ENCODE data around the gene RCAN1. TPM values are rescaled to one million over a fixed set of nuclear protein-coding genes. Genes with fewer than 3 reads are reported as not detected.
A peak's percentile ranks its signal among the peaks of the same experiment; 100 is the strongest.

RCAN1 gene
- total and polyA plus RNA-seq, 2 of the 8 experiments (the other 6 are each of a cell fraction or from before 2014, with no cell fraction given): 1.7 to 6.4 TPM

DNA sequence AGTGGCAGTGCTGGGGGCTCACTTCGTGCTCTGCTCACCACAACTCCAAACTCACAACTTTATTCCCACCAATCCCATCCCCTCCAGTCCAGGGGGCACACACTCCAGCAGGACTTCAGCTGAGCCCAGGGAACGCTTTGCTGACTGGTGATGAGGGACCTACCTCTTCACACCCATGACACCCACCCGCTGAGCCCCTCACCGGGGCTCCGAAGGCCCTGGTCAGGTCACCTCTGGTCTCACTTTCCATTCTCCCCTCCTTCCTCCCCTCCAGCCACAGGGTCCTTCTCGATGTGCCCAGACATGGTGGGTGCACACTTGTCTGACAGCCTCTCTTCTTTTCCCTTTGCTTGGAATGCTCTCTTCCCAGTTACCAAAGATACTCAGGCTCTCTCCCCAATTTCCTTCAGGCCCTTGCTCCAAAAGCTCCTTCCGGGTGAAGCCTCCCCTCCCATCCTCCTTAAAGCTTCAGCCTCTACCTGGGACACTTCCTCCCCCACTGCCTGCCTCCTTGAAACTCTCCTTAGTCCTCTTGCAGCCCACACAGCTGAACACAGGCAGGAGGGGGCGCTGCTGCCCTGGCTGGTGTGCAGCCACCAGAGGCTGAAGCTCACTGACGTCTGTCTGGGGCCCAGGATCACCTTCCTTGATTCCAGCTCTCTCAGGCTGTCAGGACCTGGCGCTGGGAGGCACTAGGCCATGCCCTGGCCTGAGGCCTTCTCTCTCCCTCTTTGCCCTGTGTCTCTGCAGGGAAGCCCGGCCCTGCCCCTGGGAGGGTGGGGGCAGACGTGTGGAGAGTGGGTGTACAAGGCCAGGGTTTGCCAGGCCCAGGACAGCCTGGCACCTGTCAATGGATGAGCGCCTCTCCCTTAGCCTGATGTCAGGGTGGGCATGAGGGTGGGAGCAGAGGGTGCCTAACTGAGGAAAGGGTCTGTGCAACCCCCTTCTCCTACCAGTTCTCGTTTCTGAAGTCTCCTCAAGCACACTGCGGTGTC, 104.5 kb downstream of the RCAN1 start (continued):
- TF ChIP-seq, protein P1, sequence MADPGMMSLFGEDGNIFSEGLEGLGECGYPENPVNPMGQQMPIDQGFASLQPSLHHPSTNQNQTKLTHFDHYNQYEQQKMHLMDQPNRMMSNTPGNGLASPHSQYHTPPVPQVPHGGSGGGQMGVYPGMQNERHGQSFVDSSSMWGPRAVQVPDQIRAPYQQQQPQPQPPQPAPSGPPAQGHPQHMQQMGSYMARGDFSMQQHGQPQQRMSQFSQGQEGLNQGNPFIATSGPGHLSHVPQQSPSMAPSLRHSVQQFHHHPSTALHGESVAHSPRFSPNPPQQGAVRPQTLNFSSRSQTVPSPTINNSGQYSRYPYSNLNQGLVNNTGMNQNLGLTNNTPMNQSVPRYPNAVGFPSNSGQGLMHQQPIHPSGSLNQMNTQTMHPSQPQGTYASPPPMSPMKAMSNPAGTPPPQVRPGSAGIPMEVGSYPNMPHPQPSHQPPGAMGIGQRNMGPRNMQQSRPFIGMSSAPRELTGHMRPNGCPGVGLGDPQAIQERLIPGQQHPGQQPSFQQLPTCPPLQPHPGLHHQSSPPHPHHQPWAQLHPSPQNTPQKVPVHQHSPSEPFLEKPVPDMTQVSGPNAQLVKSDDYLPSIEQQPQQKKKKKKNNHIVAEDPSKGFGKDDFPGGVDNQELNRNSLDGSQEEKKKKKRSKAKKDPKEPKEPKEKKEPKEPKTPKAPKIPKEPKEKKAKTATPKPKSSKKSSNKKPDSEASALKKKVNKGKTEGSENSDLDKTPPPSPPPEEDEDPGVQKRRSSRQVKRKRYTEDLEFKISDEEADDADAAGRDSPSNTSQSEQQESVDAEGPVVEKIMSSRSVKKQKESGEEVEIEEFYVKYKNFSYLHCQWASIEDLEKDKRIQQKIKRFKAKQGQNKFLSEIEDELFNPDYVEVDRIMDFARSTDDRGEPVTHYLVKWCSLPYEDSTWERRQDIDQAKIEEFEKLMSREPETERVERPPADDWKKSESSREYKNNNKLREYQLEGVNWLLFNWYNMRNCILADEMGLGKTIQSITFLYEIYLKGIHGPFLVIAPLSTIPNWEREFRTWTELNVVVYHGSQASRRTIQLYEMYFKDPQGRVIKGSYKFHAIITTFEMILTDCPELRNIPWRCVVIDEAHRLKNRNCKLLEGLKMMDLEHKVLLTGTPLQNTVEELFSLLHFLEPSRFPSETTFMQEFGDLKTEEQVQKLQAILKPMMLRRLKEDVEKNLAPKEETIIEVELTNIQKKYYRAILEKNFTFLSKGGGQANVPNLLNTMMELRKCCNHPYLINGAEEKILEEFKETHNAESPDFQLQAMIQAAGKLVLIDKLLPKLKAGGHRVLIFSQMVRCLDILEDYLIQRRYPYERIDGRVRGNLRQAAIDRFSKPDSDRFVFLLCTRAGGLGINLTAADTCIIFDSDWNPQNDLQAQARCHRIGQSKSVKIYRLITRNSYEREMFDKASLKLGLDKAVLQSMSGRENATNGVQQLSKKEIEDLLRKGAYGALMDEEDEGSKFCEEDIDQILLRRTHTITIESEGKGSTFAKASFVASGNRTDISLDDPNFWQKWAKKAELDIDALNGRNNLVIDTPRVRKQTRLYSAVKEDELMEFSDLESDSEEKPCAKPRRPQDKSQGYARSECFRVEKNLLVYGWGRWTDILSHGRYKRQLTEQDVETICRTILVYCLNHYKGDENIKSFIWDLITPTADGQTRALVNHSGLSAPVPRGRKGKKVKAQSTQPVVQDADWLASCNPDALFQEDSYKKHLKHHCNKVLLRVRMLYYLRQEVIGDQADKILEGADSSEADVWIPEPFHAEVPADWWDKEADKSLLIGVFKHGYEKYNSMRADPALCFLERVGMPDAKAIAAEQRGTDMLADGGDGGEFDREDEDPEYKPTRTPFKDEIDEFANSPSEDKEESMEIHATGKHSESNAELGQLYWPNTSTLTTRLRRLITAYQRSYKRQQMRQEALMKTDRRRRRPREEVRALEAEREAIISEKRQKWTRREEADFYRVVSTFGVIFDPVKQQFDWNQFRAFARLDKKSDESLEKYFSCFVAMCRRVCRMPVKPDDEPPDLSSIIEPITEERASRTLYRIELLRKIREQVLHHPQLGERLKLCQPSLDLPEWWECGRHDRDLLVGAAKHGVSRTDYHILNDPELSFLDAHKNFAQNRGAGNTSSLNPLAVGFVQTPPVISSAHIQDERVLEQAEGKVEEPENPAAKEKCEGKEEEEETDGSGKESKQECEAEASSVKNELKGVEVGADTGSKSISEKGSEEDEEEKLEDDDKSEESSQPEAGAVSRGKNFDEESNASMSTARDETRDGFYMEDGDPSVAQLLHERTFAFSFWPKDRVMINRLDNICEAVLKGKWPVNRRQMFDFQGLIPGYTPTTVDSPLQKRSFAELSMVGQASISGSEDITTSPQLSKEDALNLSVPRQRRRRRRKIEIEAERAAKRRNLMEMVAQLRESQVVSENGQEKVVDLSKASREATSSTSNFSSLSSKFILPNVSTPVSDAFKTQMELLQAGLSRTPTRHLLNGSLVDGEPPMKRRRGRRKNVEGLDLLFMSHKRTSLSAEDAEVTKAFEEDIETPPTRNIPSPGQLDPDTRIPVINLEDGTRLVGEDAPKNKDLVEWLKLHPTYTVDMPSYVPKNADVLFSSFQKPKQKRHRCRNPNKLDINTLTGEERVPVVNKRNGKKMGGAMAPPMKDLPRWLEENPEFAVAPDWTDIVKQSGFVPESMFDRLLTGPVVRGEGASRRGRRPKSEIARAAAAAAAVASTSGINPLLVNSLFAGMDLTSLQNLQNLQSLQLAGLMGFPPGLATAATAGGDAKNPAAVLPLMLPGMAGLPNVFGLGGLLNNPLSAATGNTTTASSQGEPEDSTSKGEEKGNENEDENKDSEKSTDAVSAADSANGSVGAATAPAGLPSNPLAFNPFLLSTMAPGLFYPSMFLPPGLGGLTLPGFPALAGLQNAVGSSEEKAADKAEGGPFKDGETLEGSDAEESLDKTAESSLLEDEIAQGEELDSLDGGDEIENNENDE (IDR thresholded peaks at IDR 0.05; ENCODE audit: insufficient replicate concordance, low read length): no peak
- peak; percentile 35; the same call in 1 of the 2 replicates for TF ChIP-seq CREB1 (IDR thresholded peaks at IDR 0.05)
- TF ChIP-seq, protein P2, sequence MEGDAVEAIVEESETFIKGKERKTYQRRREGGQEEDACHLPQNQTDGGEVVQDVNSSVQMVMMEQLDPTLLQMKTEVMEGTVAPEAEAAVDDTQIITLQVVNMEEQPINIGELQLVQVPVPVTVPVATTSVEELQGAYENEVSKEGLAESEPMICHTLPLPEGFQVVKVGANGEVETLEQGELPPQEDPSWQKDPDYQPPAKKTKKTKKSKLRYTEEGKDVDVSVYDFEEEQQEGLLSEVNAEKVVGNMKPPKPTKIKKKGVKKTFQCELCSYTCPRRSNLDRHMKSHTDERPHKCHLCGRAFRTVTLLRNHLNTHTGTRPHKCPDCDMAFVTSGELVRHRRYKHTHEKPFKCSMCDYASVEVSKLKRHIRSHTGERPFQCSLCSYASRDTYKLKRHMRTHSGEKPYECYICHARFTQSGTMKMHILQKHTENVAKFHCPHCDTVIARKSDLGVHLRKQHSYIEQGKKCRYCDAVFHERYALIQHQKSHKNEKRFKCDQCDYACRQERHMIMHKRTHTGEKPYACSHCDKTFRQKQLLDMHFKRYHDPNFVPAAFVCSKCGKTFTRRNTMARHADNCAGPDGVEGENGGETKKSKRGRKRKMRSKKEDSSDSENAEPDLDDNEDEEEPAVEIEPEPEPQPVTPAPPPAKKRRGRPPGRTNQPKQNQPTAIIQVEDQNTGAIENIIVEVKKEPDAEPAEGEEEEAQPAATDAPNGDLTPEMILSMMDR (IDR thresholded peaks at IDR 0.05; ENCODE audit: control extremely low read depth in 1 of 3, insufficient read depth in 1 of 3, low read depth in 1 of 3, low read length in 3 of 3): peak; percentile 92 to 98 (median 96)
- no peak for TF ChIP-seq RNF2 (IDR thresholded peaks at IDR 0.05; ENCODE audit: borderline replicate concordance, low read depth, low read length, missing control alignments, poor library complexity, severe bottlenecking)
- no peak for TF ChIP-seq SRF (IDR thresholded peaks at IDR 0.05; ENCODE audit: low read depth, low read length)
- no peak for TF ChIP-seq SP1 (IDR thresholded peaks at IDR 0.05; ENCODE audit: low read depth, low read length)
